Fibroblast of lung (primary cell): ENCODE measurements around the gene HIPK1. TPM values are rescaled to one million over a fixed set of nuclear protein-coding genes. Genes with fewer than 3 reads are reported as not detected.

Experiments used
- DNase-seq, 2 donors: peaks; one replicate each; pipeline versions ENCODE4 v3.0.0 to v3.0.0-alpha.2; 2010; ENCODE audit warnings: low read depth in 2 of 2
- H2AFZ ChIP-seq: 2 replicates; pipeline ENCODE4 v1.5.1; 2012; ENCODE audit warnings: low read length, control low read depth, inconsistent platforms
- H3K27ac ChIP-seq: 2 replicates; pipeline ENCODE4 v1.5.1; 2011; ENCODE audit warnings: low read length, control low read depth; ENCODE audit not compliant: insufficient read depth
- H3K27me3 ChIP-seq: 2 replicates; pipeline ENCODE4 v1.5.1; 2011; ENCODE audit warnings: mild to moderate bottlenecking, low read length; ENCODE audit not compliant: control insufficient read depth, insufficient read depth
- H3K36me3 ChIP-seq: 2 replicates; pipeline ENCODE4 v1.5.1; 2011; ENCODE audit warnings: low read length; ENCODE audit not compliant: control insufficient read depth, insufficient read depth
- H3K4me1 ChIP-seq: 2 replicates; pipeline ENCODE4 v1.5.1; 2011; ENCODE audit warnings: low read length; ENCODE audit not compliant: control insufficient read depth, insufficient read depth; ENCODE audit errors: extremely low read depth
- H3K4me2 ChIP-seq: 2 replicates; pipeline ENCODE4 v1.5.1; 2011; ENCODE audit warnings: low read length, control low read depth; ENCODE audit not compliant: insufficient read depth; ENCODE audit errors: extremely low read depth
- H3K4me3 ChIP-seq, 4 experiments: fragments of 200-600 bp in 1 of 4; sonication (generic) in 1 of 4; replicated peaks in 1 of 4; 2 replicates each; pipeline ENCODE4 v1.5.1; 2011 to 2016; ENCODE audit warnings: low read length in 4 of 4, low read depth in 3 of 4, mild to moderate bottlenecking in 3 of 4, control low read depth in 2 of 4, inconsistent platforms in 1 of 4, mixed read lengths in 1 of 4; ENCODE audit not compliant: insufficient read depth in 1 of 4; ENCODE audit errors: control extremely low read depth in 1 of 4
- H3K79me2 ChIP-seq: 2 replicates; pipeline ENCODE4 v1.5.1; 2012; ENCODE audit warnings: mild to moderate bottlenecking, low read length, inconsistent platforms; ENCODE audit not compliant: control insufficient read depth, insufficient read depth
- H3K9ac ChIP-seq: 2 replicates; pipeline ENCODE4 v1.5.1; 2011; ENCODE audit warnings: mild to moderate bottlenecking, low read length, control low read depth; ENCODE audit not compliant: insufficient read depth
- H3K9me3 ChIP-seq: 2 replicates; pipeline ENCODE4 v1.5.1; 2012; ENCODE audit warnings: low read depth, low read length; ENCODE audit not compliant: control insufficient read depth, insufficient read depth
- H4K20me1 ChIP-seq: 2 replicates; pipeline ENCODE4 v1.5.1; 2011; ENCODE audit warnings: low read length; ENCODE audit not compliant: control insufficient read depth, insufficient read depth; ENCODE audit errors: extremely low read depth
- CTCF ChIP-seq, 2 donors: IDR thresholded peaks in 1 of 2; conservative IDR thresholded peaks in 1 of 2; 1 replicate in 1 of 2; 2 replicates in 1 of 2; pipeline ENCODE4 v1.5.1; 2011 to 2012; ENCODE audit warnings: low read length in 2 of 2, control low read depth in 1 of 2, inconsistent platforms in 1 of 2, low read depth in 1 of 2, mild to moderate bottlenecking in 1 of 2
- EZH2 ChIP-seq: IDR thresholded peaks from 2 replicates; pipeline ENCODE4 v1.5.1; 2012; ENCODE audit warnings: low read length, control low read depth, mild to moderate bottlenecking; ENCODE audit errors: missing control alignments
- polyA plus RNA-seq, 2 donors: library from polyadenylated mRNA; depleted of rRNA in 1 of 2; stranded (reverse) in 1 of 2; unstranded in 1 of 2; fragments of >200 nt; gene quantifications; 2 replicates each; pipeline ENCODE4 v1.2.1, GENCODE V29; 2011 to 2012; ENCODE audit warnings: missing spikeins in 1 of 2
- total RNA-seq: library from RNA; depleted of rRNA; stranded (reverse); fragments of >200 nt; gene quantifications from 2 replicates; pipeline ENCODE4 v1.2.1, GENCODE V29; 2014

The HIPK1 gene
- total and polyA plus RNA-seq, 2 donors (not counting 1 experiment from before 2014, with no cell fraction given), result 19.8 to 28.5 TPM

GRCh38 chr1:113986802-113987201, 57.7 kb downstream of the HIPK1 start:
- Histone ChIP-seq H3K27me3 (no peaks in the 10 kb centered on the region), H3K27ac (no peak overlapping the region), H2AFZ (no peak overlapping the region), H3K79me2 (no peaks in the 10 kb centered on the region), H3K9ac (no peak overlapping the region), H3K4me1 (peaks cover 17% of the 10 kb centered on the region), H4K20me1 (no peaks in the 10 kb centered on the region), H3K36me3 (no peaks in the 10 kb centered on the region), H3K4me2 (no peak overlapping the region), H3K4me3 (no peak overlapping the region), H3K9me3 (no peaks in the 10 kb centered on the region)
- DNase-seq, result no peak
- TF ChIP-seq EZH2 (no peak), CTCF (conservative IDR thresholded peaks at IDR 0.05 in 1 of 2, IDR thresholded peaks at IDR 0.05 in 1 of 2; ENCODE audit: low read depth in 1 of 2, low read length in 2 of 2) (no peak)

GRCh38 chr1:113987259-113987658, 58.1 kb downstream of the HIPK1 start:
- Histone ChIP-seq H3K36me3 (no peaks in the 10 kb centered on the region), H3K4me1 (peaks cover 15% of the 10 kb centered on the region), H3K79me2 (no peaks in the 10 kb centered on the region), H3K9ac (no peak overlapping the region), H3K9me3 (no peaks in the 10 kb centered on the region), H3K27ac (no peak overlapping the region), H4K20me1 (no peaks in the 10 kb centered on the region), H2AFZ (no peak overlapping the region), H3K27me3 (no peaks in the 10 kb centered on the region), H3K4me2 (no peak overlapping the region), H3K4me3 (no peak overlapping the region)
- DNase-seq, result no peak
- TF ChIP-seq CTCF (conservative IDR thresholded peaks at IDR 0.05 in 1 of 2, IDR thresholded peaks at IDR 0.05 in 1 of 2; ENCODE audit: low read depth in 1 of 2, low read length in 2 of 2), result no peak
- TF ChIP-seq EZH2, result no peak

DNA sequence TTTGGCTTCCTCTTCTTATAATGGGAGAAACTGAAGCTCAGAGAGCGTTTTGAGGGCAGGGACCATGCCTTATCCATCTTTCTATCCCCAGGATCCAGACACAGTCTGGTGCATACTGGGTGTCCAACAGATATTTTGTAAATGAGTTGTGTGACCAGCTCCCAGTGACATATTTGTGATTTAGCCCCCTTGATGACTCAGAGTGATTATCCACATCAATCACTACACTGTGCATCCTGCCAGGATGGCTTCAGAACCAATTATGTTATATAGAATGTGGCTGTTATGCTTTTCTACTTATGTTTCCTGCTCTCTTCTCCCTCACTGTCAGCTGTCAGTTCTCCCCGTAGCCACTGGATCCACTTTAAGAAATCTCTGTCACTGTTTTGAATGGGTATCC, 61.4 kb downstream of the HIPK1 start:
- Histone ChIP-seq H2AFZ (no peak overlapping the region), H3K9ac (no peak overlapping the region), H3K27me3 (no peaks in the 10 kb centered on the region), H3K4me3 (no peak overlapping the region), H4K20me1 (no peaks in the 10 kb centered on the region), H3K4me1 (no peaks in the 10 kb centered on the region), H3K36me3 (no peaks in the 10 kb centered on the region), H3K79me2 (no peaks in the 10 kb centered on the region), H3K9me3 (no peaks in the 10 kb centered on the region), H3K27ac (no peak overlapping the region), H3K4me2 (no peak overlapping the region)
- DNase-seq, result no peak
- TF ChIP-seq EZH2 (no peak), CTCF (conservative IDR thresholded peaks at IDR 0.05 in 1 of 2, IDR thresholded peaks at IDR 0.05 in 1 of 2; ENCODE audit: low read depth in 1 of 2, low read length in 2 of 2) (no peak)
